Measurements from ENCODE around the gene MESP1. TPM values are rescaled to one million over a fixed set of nuclear protein-coding genes. Genes with fewer than 3 reads are reported as not detected.

MESP1 gene
- polyA plus RNA-seq, 1 experiment = 0.49 TPM

GRCh38 chr15:89735773-89736172 is 15.3 kb downstream of the MESP1 start:
- ChIA-PET POLR2A (no interaction called here), CTCF (interaction anchor here (0.6 to 5.4 kb wide), 2 partner anchors 62 to 152 kb away, joined by 3 to 25 read pairs; no protein-coding TSS in a partner anchor)
- no peaks in the 10 kb centered on the region for H3K36me3 ChIP-seq (ENCODE audit: control insufficient read depth, insufficient read depth, low read length)
- no peak for DNase-seq (ENCODE audit: low read depth)
- peaks cover 19% of the 10 kb centered on the region for H3K27me3 ChIP-seq (ENCODE audit: control insufficient read depth, insufficient read depth, low read length)
- no peak for TF ChIP-seq CTCF (IDR thresholded peaks at IDR 0.05; ENCODE audit: insufficient read depth, low read depth, low read length)
- no peak overlapping the region for H3K4me3 ChIP-seq (ENCODE audit: low read depth, low read length)

GRCh38 chr15:89732451-89733172 is 18.4 kb downstream of the MESP1 start:
- no peak for DNase-seq (ENCODE audit: low read depth)
- Histone ChIP-seq H3K27me3 (ENCODE audit: control insufficient read depth, insufficient read depth, low read length) (peaks cover 26% of the 10 kb centered on the region), H3K36me3 (ENCODE audit: control insufficient read depth, insufficient read depth, low read length) (no peaks in the 10 kb centered on the region), H3K4me3 (ENCODE audit: low read depth, low read length) (no peak overlapping the region)
- POLR2A ChIA-PET = interaction anchor here (0.6 kb wide), 1 partner anchor 300 kb away, joined by 11 read pairs; no protein-coding TSS in a partner anchor
- no peak for TF ChIP-seq CTCF (IDR thresholded peaks at IDR 0.05; ENCODE audit: insufficient read depth, low read depth, low read length)
- CTCF ChIA-PET = interaction anchor here (0.6 to 5.4 kb wide), 8 partner anchors 8 to 239 kb away, joined by 3 to 25 read pairs (median 4); partner anchors contain the start of gene MESP1

GRCh38 chr15:89731275-89731674 is 19.8 kb downstream of the MESP1 start:
- H3K36me3 ChIP-seq (ENCODE audit: control insufficient read depth, insufficient read depth, low read length) = no peaks in the 10 kb centered on the region
- no peak for TF ChIP-seq CTCF (IDR thresholded peaks at IDR 0.05; ENCODE audit: insufficient read depth, low read depth, low read length)
- DNase-seq (ENCODE audit: low read depth) = no peak
- ChIA-PET CTCF (interaction anchor here (0.6 to 5.4 kb wide), 6 partner anchors 9 to 241 kb away, joined by 3 to 25 read pairs (median 4); no protein-coding TSS in a partner anchor), POLR2A (no interaction called here)
- no peak overlapping the region for H3K4me3 ChIP-seq (ENCODE audit: low read depth, low read length)
- peaks cover 25% of the 10 kb centered on the region for H3K27me3 ChIP-seq (ENCODE audit: control insufficient read depth, insufficient read depth, low read length)

- no peak for DNase-seq (ENCODE audit: low read depth)
- Histone ChIP-seq H3K4me3 (ENCODE audit: low read depth, low read length) (no peak overlapping the region), H3K27me3 (ENCODE audit: control insufficient read depth, insufficient read depth, low read length) (peaks cover 19% of the 10 kb centered on the region), H3K36me3 (ENCODE audit: control insufficient read depth, insufficient read depth, low read length) (no peaks in the 10 kb centered on the region)
- ChIA-PET CTCF (interaction anchor here (1.1 to 3.9 kb wide), 3 partner anchors 10 to 147 kb away, joined by 3 to 24 read pairs (median 5); no protein-coding TSS in a partner anchor), POLR2A (no interaction called here)
- TF ChIP-seq CTCF (IDR thresholded peaks at IDR 0.05; ENCODE audit: insufficient read depth, low read depth, low read length) = no peak
Observed at GRCh38 chr15:89728254-89728653, 22.8 kb downstream of the MESP1 start.

- no peak for TF ChIP-seq CTCF (IDR thresholded peaks at IDR 0.05; ENCODE audit: insufficient read depth, low read depth, low read length)
- ChIA-PET POLR2A (no interaction called here), CTCF (interaction anchor here (0.7 kb wide), 1 partner anchor 10 kb away, joined by 3 read pairs; no protein-coding TSS in a partner anchor)
- Histone ChIP-seq H3K27me3 (ENCODE audit: control insufficient read depth, insufficient read depth, low read length) (peaks cover 15% of the 10 kb centered on the region), H3K36me3 (ENCODE audit: control insufficient read depth, insufficient read depth, low read length) (no peaks in the 10 kb centered on the region), H3K4me3 (ENCODE audit: low read depth, low read length) (no peak overlapping the region)
- no peak for DNase-seq (ENCODE audit: low read depth)
Observed at GRCh38 chr15:89725064-89725463, 26.0 kb downstream of the MESP1 start.

Measured in BJ (cell line).